Mucosa of stomach (tissue), 1 donor: ENCODE measurements around the gene EMILIN3.

Experiments used
- H3K27me3 ChIP-seq: one replicate; pipeline ENCODE4 v1.7.0; 2013; ENCODE audit warnings: mild to moderate bottlenecking, low read length; ENCODE audit not compliant: control insufficient read depth, insufficient read depth
- H3K36me3 ChIP-seq: one replicate; pipeline ENCODE4 v1.7.0; 2013; ENCODE audit warnings: low read length; ENCODE audit not compliant: control insufficient read depth, insufficient read depth
- H3K4me1 ChIP-seq: one replicate; pipeline ENCODE4 v1.7.0; 2013; ENCODE audit warnings: mild to moderate bottlenecking, low read length; ENCODE audit not compliant: control insufficient read depth, insufficient read depth
- H3K4me3 ChIP-seq: one replicate; pipeline ENCODE4 v1.7.0; 2013; ENCODE audit warnings: low read length
- H3K9ac ChIP-seq: one replicate; pipeline ENCODE4 v1.7.0; 2013; ENCODE audit warnings: mild to moderate bottlenecking, low read length, moderate library complexity
- H3K9me3 ChIP-seq: one replicate; pipeline ENCODE4 v1.7.0; 2013; ENCODE audit warnings: mild to moderate bottlenecking, low read length, moderate library complexity; ENCODE audit not compliant: control insufficient read depth
- donor health status: Pancreatic carcinoma.

The EMILIN3 gene

DNA sequence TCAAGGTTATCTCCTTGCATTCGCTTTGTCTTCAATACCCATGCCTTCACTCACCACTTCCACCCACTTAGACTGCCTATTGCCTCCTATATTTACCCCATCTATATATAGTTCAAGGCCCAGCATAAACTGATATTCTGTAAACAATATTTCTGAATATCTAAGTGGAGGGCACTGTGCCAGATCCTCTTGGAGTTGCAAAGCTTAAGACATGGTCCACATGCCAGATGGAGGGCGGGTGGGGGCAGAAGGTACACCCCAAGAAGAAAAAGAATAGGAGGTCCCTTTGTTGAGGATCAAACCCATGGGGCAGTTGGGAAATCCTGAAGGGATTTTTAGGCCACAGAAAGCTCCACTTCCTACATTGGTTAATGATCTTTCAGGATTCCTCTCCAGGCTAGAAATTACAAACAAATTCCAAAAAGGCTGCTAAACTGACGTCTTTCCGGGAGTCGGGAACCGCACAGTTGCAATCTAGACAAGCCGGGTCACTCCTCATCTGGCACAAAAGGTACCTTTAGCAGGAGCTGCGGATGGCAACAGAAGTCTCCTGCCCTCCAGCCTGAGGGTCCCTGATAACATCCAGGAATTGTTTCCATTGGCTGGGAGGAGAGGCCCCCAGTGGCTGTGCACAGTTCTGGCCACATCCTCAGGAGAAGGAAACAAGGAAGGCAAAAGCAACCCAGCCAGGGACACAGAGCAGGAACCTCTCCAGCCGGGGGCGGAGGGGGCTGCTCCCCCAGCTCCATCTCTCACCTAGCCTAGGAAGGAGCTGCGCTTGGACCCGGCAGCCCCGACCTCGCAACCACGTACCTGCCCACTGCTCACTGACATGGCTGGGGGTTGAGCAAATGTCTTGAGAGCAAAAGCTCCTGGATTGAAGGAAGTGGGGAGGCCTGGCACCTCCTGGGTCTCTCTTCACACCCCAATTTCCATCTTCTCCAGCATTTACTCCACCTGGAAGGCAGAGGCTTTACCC is 31.9 kb downstream of the EMILIN3 start:
- no peak overlapping the region for H3K4me3 ChIP-seq
- H3K9me3 ChIP-seq: no peaks in the 10 kb centered on the region
- H3K36me3 ChIP-seq: no peaks in the 10 kb centered on the region
- no peak overlapping the region for H3K9ac ChIP-seq
- H3K4me1 ChIP-seq: peaks cover 3% of the 10 kb centered on the region
- H3K27me3 ChIP-seq: no peaks in the 10 kb centered on the region

DNA sequence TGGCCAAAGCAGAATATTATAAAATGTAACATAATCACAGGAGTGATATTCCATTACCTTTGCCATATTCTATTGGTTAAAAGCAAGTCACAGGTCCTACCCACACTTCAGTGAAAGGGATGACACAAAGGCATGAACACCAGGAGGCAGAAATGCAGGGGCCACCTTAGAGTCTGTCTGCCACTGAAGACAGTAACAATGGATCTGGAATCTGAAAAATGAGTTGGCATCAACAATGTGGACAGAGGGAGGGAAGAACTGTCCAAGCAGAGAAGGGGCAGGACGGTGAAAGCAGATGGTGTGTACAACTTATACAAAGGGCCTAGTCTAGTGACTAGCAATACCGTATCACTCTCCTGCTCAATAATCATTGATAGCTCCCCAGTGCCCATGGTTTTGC is 32.6 kb downstream of the EMILIN3 start:
- H3K9ac ChIP-seq: no peak overlapping the region

DNA sequence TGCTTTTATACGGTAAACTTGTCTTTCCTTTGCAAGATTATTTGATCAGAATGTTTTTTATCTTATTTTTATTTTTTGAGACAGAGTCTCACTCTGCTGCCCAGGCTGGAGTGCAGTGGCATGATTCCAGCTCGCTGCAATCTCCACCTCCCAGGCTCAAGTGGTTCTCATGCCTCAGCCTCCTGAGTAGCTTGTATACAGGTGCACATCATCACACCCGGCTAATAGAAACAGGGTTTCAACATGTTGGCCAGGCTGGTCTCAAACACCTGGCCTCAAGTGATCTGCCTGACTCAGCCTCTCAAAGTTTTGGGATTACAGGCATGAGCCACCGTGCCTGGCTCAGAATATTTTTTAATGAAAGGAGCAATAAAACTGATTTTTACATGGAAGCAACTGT is 34.9 kb downstream of the EMILIN3 start:
- H3K36me3 ChIP-seq: no peaks in the 10 kb centered on the region

More for the DNA sequence above, 32.6 kb downstream of the EMILIN3 start:
- Histone ChIP-seq H3K27me3 (no peaks in the 10 kb centered on the region), H3K9me3 (no peaks in the 10 kb centered on the region), H3K4me3 (no peak overlapping the region), H3K4me1 (no peaks in the 10 kb centered on the region), H3K36me3 (no peaks in the 10 kb centered on the region)

DNA sequence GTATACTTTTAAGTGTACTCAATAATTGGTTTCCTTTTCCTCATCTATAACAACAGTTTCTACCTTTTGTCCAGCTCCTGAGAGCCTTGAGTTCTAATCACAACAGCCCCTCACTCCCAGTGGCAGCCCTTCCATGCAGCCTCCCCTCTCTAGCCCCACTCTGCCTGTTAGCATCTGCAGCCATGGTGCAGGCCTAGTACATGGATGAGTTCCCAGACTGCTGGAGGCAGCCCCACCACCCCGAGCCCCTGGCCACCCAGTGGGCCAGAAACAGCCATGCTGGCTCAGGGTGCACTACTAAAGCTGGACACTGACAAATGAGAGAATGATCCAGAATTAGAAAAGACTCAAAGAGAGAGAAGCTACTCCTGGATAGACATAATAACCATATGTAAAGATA is 35.7 kb downstream of the EMILIN3 start:
- Histone ChIP-seq H3K9me3 (no peaks in the 10 kb centered on the region), H3K4me1 (peaks cover 3% of the 10 kb centered on the region), H3K9ac (no peak overlapping the region), H3K36me3 (no peaks in the 10 kb centered on the region), H3K27me3 (no peaks in the 10 kb centered on the region), H3K4me3 (no peak overlapping the region)

More for the DNA sequence above, 34.9 kb downstream of the EMILIN3 start:
- peaks cover 3% of the 10 kb centered on the region for H3K4me1 ChIP-seq
- no peaks in the 10 kb centered on the region for H3K27me3 ChIP-seq
- H3K9ac ChIP-seq: no peak overlapping the region
- H3K9me3 ChIP-seq: no peaks in the 10 kb centered on the region
- H3K4me3 ChIP-seq: no peak overlapping the region

DNA sequence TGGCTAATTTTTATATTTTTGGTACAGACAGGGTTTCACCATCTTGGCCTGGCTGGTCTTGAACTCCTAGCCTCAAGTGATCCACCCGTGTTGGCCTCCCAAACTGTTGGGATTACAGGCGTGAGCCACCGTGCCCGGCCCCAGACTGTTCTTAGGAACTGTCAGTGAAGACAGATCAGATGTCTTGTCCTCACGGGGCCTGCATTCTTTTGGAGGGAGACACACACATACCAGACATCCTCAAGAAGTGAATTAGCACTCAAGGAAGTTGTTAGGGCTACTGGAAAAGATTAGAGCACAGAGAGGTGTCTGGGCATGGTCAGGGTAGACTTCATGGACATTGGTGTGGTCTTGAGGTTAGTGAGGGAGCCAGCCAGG is 36.3 kb downstream of the EMILIN3 start:
- Histone ChIP-seq H3K4me3 (no peak overlapping the region), H3K36me3 (no peaks in the 10 kb centered on the region), H3K9me3 (no peaks in the 10 kb centered on the region), H3K9ac (no peak overlapping the region), H3K27me3 (no peaks in the 10 kb centered on the region), H3K4me1 (peaks cover 3% of the 10 kb centered on the region)

DNA sequence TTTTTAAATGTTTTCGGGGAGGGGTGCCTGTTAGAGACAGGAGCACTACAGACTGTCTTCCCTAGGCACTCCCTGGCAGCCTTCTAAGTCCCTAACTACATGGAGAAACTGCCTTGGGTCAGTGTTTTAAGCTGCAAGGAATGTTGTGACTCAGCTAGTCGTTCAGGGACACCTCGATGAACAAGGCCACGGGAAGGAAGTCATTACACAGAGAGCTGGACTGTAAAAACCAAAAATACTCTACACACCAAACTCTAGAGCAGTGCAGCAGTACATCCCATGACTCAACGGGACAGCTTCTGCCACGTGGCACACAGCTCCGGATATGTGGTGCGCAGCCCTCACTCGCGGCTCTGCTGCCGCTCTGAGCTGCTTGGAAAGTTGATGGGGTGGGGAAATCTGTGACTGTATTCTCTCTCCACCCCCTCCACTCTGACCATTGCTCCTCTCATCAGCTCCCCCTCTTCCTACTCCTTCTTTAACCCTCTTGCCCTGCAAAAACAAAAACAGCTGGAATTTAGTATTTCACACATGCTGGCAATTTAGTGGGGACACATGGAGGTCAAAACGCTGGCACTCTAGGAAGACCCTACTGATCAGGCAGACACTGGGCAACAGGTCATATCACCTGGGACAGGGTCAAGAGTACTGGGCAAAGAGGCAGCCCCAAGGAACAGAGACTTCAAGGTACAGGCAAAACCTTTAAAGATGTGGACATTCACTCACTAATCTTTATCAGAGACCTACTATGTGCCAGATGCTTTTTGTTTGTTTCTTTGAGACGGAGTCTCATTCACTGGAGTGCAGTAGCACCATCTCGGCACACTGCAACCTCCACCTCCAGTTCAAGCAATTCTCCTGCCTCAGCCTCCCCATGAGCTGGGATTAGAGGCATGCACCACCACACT is 36.9 kb downstream of the EMILIN3 start:
- Histone ChIP-seq H3K4me1 (peaks cover 3% of the 10 kb centered on the region), H3K4me3 (no peak overlapping the region), H3K27me3 (no peaks in the 10 kb centered on the region), H3K9me3 (no peaks in the 10 kb centered on the region), H3K9ac (no peak overlapping the region), H3K36me3 (no peaks in the 10 kb centered on the region)

DNA sequence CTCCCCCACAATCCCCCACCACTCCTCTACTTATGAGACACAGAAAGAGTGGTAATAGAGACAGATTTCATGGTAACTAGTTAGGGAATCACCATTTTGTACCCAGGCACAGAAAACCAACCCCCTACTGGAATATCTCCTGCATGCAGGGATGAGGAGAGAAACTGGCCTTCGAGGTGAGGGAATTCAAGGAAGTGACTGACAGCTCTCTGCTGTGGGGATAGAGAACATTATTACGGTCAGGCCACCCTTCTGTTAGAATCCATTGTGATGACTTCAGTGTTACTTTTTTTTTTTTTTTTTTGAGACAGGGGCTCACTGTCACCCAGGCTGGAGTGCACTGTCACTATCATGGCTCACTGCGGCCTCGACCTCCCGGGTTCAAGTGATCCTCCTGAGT is 39.4 kb downstream of the EMILIN3 start:
- Histone ChIP-seq H3K36me3 (no peaks in the 10 kb centered on the region), H3K9ac (no peak overlapping the region), H3K4me1 (peaks cover 6% of the 10 kb centered on the region), H3K4me3 (no peak overlapping the region), H3K27me3 (no peaks in the 10 kb centered on the region), H3K9me3 (no peaks in the 10 kb centered on the region)

DNA sequence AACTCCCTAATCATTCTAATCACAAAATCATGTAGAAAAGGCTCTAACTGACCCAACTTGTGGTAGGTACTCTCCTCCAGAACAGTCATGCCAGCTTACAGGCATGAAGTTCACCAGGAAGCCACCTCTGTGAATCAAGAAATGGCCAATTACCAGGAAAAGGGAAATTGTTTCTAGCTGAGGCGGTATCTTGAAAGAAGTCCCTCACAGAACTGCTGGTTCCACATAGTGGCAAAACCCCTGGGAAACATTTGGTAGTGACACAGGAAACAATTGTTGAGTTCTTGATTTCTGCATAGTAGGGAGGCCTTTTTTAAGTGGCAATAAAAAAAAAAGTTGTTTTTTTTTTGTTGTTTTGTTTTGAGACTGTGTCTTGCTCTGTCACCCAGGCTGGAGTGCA is 45.6 kb downstream of the EMILIN3 start:
- Histone ChIP-seq H3K9me3 (no peaks in the 10 kb centered on the region), H3K27me3 (no peaks in the 10 kb centered on the region), H3K36me3 (no peaks in the 10 kb centered on the region), H3K9ac (no peak overlapping the region), H3K4me1 (peaks cover 32% of the 10 kb centered on the region), H3K4me3 (no peak overlapping the region)

DNA sequence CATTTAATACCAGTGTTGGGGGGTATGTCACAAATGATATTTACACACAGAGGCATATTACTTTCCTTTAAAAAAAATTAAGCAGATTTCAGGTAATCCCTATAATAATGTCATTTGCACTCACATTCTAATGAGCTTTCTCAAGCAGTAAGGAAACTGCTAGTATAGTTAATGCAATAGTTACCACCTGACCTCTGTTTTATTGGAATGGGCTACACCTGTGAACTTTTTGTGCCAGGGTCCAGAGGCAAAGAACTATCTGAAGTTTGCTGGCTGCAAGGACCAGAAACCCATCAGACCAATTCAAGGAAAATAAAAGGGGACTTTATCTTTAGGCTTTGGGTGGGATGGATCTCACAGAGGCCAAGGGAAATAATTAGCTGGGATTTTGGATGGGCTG is 46.2 kb downstream of the EMILIN3 start:
- Histone ChIP-seq H3K36me3 (no peaks in the 10 kb centered on the region), H3K4me3 (no peak overlapping the region), H3K9ac (no peak overlapping the region), H3K9me3 (no peaks in the 10 kb centered on the region), H3K27me3 (no peaks in the 10 kb centered on the region), H3K4me1 (peaks cover 32% of the 10 kb centered on the region)

DNA sequence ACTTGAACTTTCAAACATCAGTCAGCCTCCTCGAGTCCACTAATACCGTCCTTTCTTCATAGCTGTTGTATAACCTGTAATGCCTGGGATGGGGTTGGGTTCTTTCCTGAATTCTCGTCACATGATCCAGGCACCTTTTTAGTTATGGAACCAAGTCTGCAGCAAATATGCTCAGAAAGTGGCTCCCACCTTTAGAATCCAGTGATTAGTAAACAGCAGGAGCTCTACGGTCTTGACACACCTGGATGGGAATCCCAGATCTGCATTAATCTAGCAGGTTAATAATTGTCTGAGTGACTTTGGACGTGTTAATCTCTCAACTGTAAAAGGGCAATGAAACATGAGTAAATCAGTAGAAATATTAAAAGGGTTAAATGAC is 48.4 kb downstream of the EMILIN3 start:
- H3K27me3 ChIP-seq: no peaks in the 10 kb centered on the region
- H3K4me1 ChIP-seq: peaks cover 32% of the 10 kb centered on the region
- H3K36me3 ChIP-seq: no peaks in the 10 kb centered on the region
- H3K9ac ChIP-seq: peak overlapping the region; percentile 56
- no peak overlapping the region for H3K4me3 ChIP-seq
- no peaks in the 10 kb centered on the region for H3K9me3 ChIP-seq

DNA sequence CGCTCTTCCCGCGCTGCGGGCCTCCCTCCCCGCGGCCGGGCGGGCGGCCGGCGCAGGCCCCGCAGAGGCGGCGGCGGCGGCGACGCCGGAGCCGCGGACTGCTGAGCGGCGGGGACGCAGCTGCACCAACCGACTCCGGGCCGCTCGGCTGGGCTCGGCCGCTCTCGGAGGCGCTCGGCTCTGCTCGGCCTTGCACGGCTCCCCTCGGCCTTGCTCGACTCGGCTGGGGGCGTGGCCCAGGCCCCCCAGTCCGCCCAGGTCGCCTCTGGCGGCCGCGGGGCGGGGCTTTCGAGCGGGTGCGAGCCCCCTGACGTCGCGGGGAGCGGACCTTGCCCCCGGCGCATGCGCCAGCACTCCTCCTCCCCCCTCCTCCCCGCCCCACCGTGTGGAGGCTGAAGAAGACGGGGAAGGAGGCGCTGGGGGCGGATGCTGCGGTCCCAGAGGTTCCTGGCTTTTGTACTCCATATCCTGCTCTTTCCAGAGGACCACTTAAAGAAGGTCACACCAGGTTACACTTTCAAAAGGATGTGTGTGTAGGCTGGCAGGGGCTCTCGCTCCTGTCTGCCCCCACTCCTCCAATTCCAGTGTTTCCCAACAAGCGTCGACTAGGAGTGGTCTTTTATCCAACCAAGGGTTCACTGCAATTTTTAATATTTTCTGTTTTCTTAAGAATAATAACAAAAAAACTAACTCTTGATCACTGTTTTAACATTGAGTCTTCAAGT is 48.9 kb downstream of the EMILIN3 start, which contains the start of gene ZHX3:
ZHX3 (minus strand) TSS at position 186 of the 725 bp plus-strand sequence. CDS start 112,815 bp downstream, outside the sequence.
- no peaks in the 10 kb centered on the region for H3K27me3 ChIP-seq
- H3K36me3 ChIP-seq: no peaks in the 10 kb centered on the region
- H3K9ac ChIP-seq: peak within 1 kb of the TSS; percentile 76
- H3K9me3 ChIP-seq: no peaks in the 10 kb centered on the region
- H3K4me1 ChIP-seq: peaks cover 32% of the 10 kb centered on the region
- peak within 1 kb of the TSS; percentile 62 for H3K4me3 ChIP-seq
